Upper lobe of left lung (tissue), 6 donors: ENCODE measurements around the gene SETBP1. TPM values are rescaled to one million over a fixed set of nuclear protein-coding genes. Genes with fewer than 3 reads are reported as not detected.

Experiments
- ATAC-seq, 2 donors: fragments of 200-7000 bp; cut with Tn5 transposase; one replicate each; pipeline ENCODE4 v1.9.1; 2022; ENCODE audit warnings: mild to moderate bottlenecking in 2 of 2, moderate library complexity in 2 of 2; ENCODE audit not compliant: low FRiP score in 2 of 2
- DNase-seq, 2 donors: peaks; one replicate each; pipeline ENCODE4 v3.0.0-alpha.2; 2019 to 2020
- H3K27ac ChIP-seq, 4 donors: fragments of 200-600 bp; sonication (generic); one replicate each; pipeline ENCODE4 v1.5.1; 2016 to 2019
- H3K27me3 ChIP-seq, 4 donors: fragments of 200-600 bp; sonication (generic); one replicate each; pipeline ENCODE4 v1.5.1; 2017 to 2019
- H3K36me3 ChIP-seq, 4 donors: fragments of 200-600 bp; sonication (generic); one replicate each; pipeline ENCODE4 v1.5.1; 2016 to 2019
- H3K4me1 ChIP-seq, 4 donors: fragments of 200-600 bp; sonication (generic); one replicate each; pipeline ENCODE4 v1.5.1; 2018 to 2019
- H3K4me3 ChIP-seq, 4 donors: fragments of 200-600 bp; sonication (generic); one replicate each; pipeline ENCODE4 v1.5.1; 2017 to 2019; ENCODE audit warnings: mild to moderate bottlenecking in 2 of 4, moderate library complexity in 1 of 4
- H3K9me3 ChIP-seq, 4 donors: fragments of 200-600 bp; sonication (generic); one replicate each; pipeline ENCODE4 v1.5.1; 2018 to 2019
- EP300 ChIP-seq, 4 donors: sonication (generic); formaldehyde crosslinking; IDR thresholded peaks; one replicate each; pipeline ENCODE4 v1.5.1; 2017; ENCODE audit warnings: antibody characterized with exemption in 4 of 4, control low read depth in 2 of 4
- POLR2A ChIP-seq, 4 donors: fragments of 450-650 bp; IDR thresholded peaks; one replicate each; pipeline ENCODE4 v1.5.1; 2016 to 2017; ENCODE audit warnings: antibody characterized with exemption in 4 of 4, mild to moderate bottlenecking in 2 of 4
- POLR2AphosphoS5 ChIP-seq, 2 donors: sonication (generic); formaldehyde crosslinking; IDR thresholded peaks; one replicate each; pipeline ENCODE4 v1.5.1; 2017; ENCODE audit warnings: antibody characterized with exemption in 2 of 2
- WGBS, 2 donors: methylation state at CpG; one replicate each; pipeline ENCODE4 v1.1.5; 2017 to 2018; 5-methylcytosine and 5-hydroxymethylcytosine counted together
- total RNA-seq, 6 donors: library from RNA; depleted of rRNA in 4 of 6; stranded (reverse); fragments of >200 nt in 4 of 6; gene quantifications; one replicate each; pipeline versions ENCODE4 v1.1.0 to v1.2.1, GENCODE V29; 2016 to 2021
- TF ChIP-seq, protein P1 (sequence below), 6 experiments: fragments of 450-650 bp in 4 of 6; fragments of 200-600 bp in 2 of 6; sonication (generic) in 2 of 6; IDR thresholded peaks; one replicate each; pipeline ENCODE4 v1.5.1; 2016 to 2019; ENCODE audit warnings: antibody characterized with exemption in 6 of 6
- donor health status: DM: no; HTN: no; CAD: no; lungs with moderate emphysema.
- donor health status: DM: no; HTN: yes; CAD: no; lungs with severe emphysema.

Gene SETBP1
- total RNA-seq, 6 donors from 2014 or later: 11.7 to 38.8 (median 16.6) TPM

DNA sequence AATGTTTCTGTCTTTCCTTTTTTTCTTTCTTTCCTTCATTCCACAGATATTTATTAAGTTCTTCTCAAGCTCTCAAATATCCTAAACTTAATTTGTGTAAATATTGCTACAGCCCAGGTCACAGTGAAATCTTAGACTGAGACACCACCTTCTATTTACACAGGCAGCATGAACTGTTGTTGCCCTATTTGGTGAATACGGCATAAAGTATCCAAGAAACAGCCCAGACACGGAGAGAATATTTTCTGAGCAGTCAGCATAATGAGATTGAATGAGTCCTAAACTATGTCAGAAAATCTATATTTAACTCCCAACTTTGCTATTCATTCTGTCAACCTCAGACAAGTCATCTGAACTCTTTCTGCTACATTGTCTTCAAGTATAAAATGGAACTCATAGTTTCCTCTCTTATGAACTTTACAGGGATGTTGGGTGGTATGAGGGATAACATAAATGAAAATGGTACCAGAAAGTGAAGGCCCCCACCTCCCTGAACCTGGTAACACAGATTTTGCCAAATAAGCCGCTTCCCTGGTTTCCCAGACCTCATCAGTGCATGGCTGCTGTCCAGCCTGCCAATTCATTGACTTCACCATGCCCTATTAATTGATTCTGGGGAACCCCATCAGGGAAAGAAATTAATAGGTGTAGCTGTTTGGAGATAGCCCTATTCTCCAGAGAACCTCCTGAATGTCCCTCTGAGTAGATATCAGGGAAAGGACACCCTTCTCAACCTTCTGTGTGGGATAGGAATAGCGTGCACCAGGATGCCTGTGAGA, 235.9 kb downstream of the SETBP1 start:
- peak overlapping the region in 3 of 4 donors; percentile 38 to 59 (median 56) for H3K27ac ChIP-seq

GRCh38 chr18:44917216-44918141, 236.8 kb downstream of the SETBP1 start:
- no peak for DNase-seq
- no peak overlapping the region for H3K4me3 ChIP-seq
- TF ChIP-seq POLR2A (IDR thresholded peaks at IDR 0.05) (no peak), POLR2AphosphoS5 (IDR thresholded peaks at IDR 0.05) (no peak), EP300 (IDR thresholded peaks at IDR 0.05) (no peak)
- TF ChIP-seq, protein P1, sequence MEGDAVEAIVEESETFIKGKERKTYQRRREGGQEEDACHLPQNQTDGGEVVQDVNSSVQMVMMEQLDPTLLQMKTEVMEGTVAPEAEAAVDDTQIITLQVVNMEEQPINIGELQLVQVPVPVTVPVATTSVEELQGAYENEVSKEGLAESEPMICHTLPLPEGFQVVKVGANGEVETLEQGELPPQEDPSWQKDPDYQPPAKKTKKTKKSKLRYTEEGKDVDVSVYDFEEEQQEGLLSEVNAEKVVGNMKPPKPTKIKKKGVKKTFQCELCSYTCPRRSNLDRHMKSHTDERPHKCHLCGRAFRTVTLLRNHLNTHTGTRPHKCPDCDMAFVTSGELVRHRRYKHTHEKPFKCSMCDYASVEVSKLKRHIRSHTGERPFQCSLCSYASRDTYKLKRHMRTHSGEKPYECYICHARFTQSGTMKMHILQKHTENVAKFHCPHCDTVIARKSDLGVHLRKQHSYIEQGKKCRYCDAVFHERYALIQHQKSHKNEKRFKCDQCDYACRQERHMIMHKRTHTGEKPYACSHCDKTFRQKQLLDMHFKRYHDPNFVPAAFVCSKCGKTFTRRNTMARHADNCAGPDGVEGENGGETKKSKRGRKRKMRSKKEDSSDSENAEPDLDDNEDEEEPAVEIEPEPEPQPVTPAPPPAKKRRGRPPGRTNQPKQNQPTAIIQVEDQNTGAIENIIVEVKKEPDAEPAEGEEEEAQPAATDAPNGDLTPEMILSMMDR (IDR thresholded peaks at IDR 0.05): no peak
- no peaks in the 10 kb centered on the region for H3K9me3 ChIP-seq
- no peaks in the 10 kb centered on the region for H3K36me3 ChIP-seq
- no peaks in the 10 kb centered on the region for H3K27me3 ChIP-seq
- peaks cover 15 to 27% (median 18%) of the 10 kb centered on the region in 4 donors for H3K4me1 ChIP-seq
- 49 to 58% methylated on average over 10 of the region's 10 CpGs for WGBS, 2 donors
- peak overlapping the region; percentile 0 to 59 (median 47) for H3K27ac ChIP-seq
- ATAC-seq: no peak

More for the DNA sequence above, 235.9 kb downstream of the SETBP1 start:
- H3K36me3 ChIP-seq: no peaks in the 10 kb centered on the region
- TF ChIP-seq POLR2A (IDR thresholded peaks at IDR 0.05) (no peak), POLR2AphosphoS5 (IDR thresholded peaks at IDR 0.05) (no peak), EP300 (IDR thresholded peaks at IDR 0.05) (no peak)
- TF ChIP-seq, protein P1 (IDR thresholded peaks at IDR 0.05): no peak
- H3K9me3 ChIP-seq: no peaks in the 10 kb centered on the region
- peaks cover 15 to 27% (median 18%) of the 10 kb centered on the region in 4 donors for H3K4me1 ChIP-seq
- DNase-seq (no peak), ATAC-seq (no peak)
- WGBS, 2 donors: 69 to 70% methylated on average over 4 of the region's 4 CpGs
- no peaks in the 10 kb centered on the region for H3K27me3 ChIP-seq
- no peak overlapping the region for H3K4me3 ChIP-seq

DNA sequence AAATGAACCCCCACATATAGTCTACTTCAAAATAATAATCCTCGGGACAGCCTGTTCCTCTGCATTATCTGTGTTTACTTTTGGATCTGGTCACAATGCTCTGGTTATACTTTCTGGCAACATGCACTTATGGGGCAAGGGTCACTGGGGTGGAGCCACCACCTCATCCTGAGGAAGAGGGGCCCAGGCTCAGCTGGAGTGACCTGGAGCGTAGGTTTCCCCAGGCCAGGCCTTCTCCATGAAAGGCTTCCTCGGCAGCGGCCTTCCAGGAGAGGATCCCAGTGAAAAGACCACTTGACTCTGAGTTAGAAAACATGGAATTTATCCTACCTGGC, 237.4 kb downstream of the SETBP1 start:
- 56 to 76% methylated on average over 1 to 4 of the region's 4 CpGs for WGBS, 2 donors
- Histone ChIP-seq H3K27ac (peak overlapping the region; percentile 0 to 59 (median 47)), H3K9me3 (no peaks in the 10 kb centered on the region), H3K27me3 (no peaks in the 10 kb centered on the region), H3K36me3 (no peaks in the 10 kb centered on the region), H3K4me1 (peaks cover 15 to 27% (median 18%) of the 10 kb centered on the region in 4 donors), H3K4me3 (no peak overlapping the region)
- TF ChIP-seq POLR2AphosphoS5 (IDR thresholded peaks at IDR 0.05) (peak in 1 of 2 donors; percentile 25), EP300 (IDR thresholded peaks at IDR 0.05) (peak in 1 of 4 donors; percentile 17)
- TF ChIP-seq, protein P1 (IDR thresholded peaks at IDR 0.05): no peak
- no peak for DNase-seq
- ATAC-seq: no peak

- Histone ChIP-seq H3K9me3 (no peaks in the 10 kb centered on the region), H3K36me3 (no peaks in the 10 kb centered on the region), H3K27ac (no peak overlapping the region), H3K4me3 (no peak overlapping the region), H3K4me1 (peaks cover 15 to 27% (median 18%) of the 10 kb centered on the region in 4 donors), H3K27me3 (no peaks in the 10 kb centered on the region)
- DNase-seq: no peak
- TF ChIP-seq POLR2A (IDR thresholded peaks at IDR 0.05): no peak
- no peak for TF ChIP-seq POLR2AphosphoS5 (IDR thresholded peaks at IDR 0.05)
- TF ChIP-seq, protein P1 (IDR thresholded peaks at IDR 0.05): no peak
- TF ChIP-seq EP300 (IDR thresholded peaks at IDR 0.05): no peak
- WGBS, 2 donors: 80 to 84% methylated on average over 4 of the region's 4 CpGs
- ATAC-seq: no peak
Measured at GRCh38 chr18:44920441-44920840, 239.8 kb downstream of the SETBP1 start.
